ENCODE results near the gene POLD4.
A peak's percentile ranks its signal among the peaks of the same experiment; 100 is the strongest.
"Not testable (repeated sequence)": the region's sequence is repeated elsewhere in the genome, so short reads cannot be mapped to it uniquely, and the experiment has no call there.

POLD4 gene

GRCh38 chr11:67353317-67354074, at the start of gene POLD4:
TSS of gene POLD4 (minus strand) at chr11:67353546. CDS start at chr11:67353399, 147 bp downstream.
- DNase-seq, result peak; percentile 99

GRCh38 chr11:67403085-67403484, 49.7 kb upstream of the POLD4 start:
- not testable (repeated sequence) for DNase-seq

- not testable (repeated sequence) for DNase-seq
Measured at GRCh38 chr11:67402192-67402839, 49.0 kb upstream of the POLD4 start.

- peak; percentile 90 for DNase-seq
Measured at GRCh38 chr11:67401495-67402191, 48.3 kb upstream of the POLD4 start, which contains the start of gene PPP1CA. TSS of gene PPP1CA (minus strand) at chr11:67401858. CDS start at chr11:67401782, 76 bp downstream.

- DNase-seq, result no peak
Measured at GRCh38 chr11:67400942-67401494, 47.7 kb upstream of the POLD4 start.

GRCh38 chr11:67400251-67400941, 47.0 kb upstream of the POLD4 start:
- DNase-seq, result no peak

GRCh38 chr11:67398661-67399563, 45.6 kb upstream of the POLD4 start:
- no peak for DNase-seq

GRCh38 chr11:67397986-67398660, 44.8 kb upstream of the POLD4 start:
- no peak for DNase-seq

- DNase-seq, result no peak
Measured at GRCh38 chr11:67397536-67397935, 44.2 kb upstream of the POLD4 start.

GRCh38 chr11:67396587-67397389, 43.4 kb upstream of the POLD4 start:
- DNase-seq, result no peak

- no peak for DNase-seq
Measured at GRCh38 chr11:67396259-67396581, 42.9 kb upstream of the POLD4 start.

- no peak for DNase-seq
Measured at GRCh38 chr11:67395555-67396258, 42.4 kb upstream of the POLD4 start.

GRCh38 chr11:67393990-67394389, 40.6 kb upstream of the POLD4 start:
- DNase-seq, result no peak

GRCh38 chr11:67393437-67393836, 40.1 kb upstream of the POLD4 start:
- DNase-seq, result no peak

- DNase-seq, result peak; percentile 57
Measured at GRCh38 chr11:67392183-67392715, 38.9 kb upstream of the POLD4 start.

- peak; percentile 96 for DNase-seq
Measured at GRCh38 chr11:67391304-67392182, 38.2 kb upstream of the POLD4 start, which contains the start of gene RAD9A. TSS of gene RAD9A (plus strand) at chr11:67391986. CDS start at chr11:67392045, 59 bp downstream.

GRCh38 chr11:67390947-67391303, 37.6 kb upstream of the POLD4 start:
- no peak for DNase-seq

- no peak for DNase-seq
Measured at GRCh38 chr11:67389477-67389876, 36.1 kb upstream of the POLD4 start.

Measured in inflammatory macrophage treated with lipopolysaccharide for 4 hours (primary cell).